Cardiac septum (tissue), 1 donor: Measurements from ENCODE around the gene ANKRD28. TPM values are rescaled to one million over a fixed set of nuclear protein-coding genes. Genes with fewer than 3 reads are reported as not detected.

ENCODE experiments used
- DNase-seq: peaks from one replicate; pipeline ENCODE4 v3.0.0-alpha.2; 2020; ENCODE audit warnings: low spot score
- intact Hi-C: fragments of 100-400 bp; cut with DNase I; formaldehyde crosslinking; loops from one replicate; pipeline ENCODE4 v1.14.0; 2022
- total RNA-seq: library from RNA; stranded (reverse); fragmentation: NEBNext Ultra II Directional; extraction: Animal tissue kit (Norgen Biotek cat#: 25700); gene quantifications from one replicate; pipeline ENCODE4 v1.2.1, GENCODE V29; 2021
- donor health status: DM: no; HTN: no; CAD: no.

The ANKRD28 gene
- total RNA-seq, 1 donor from 2014 or later, result 23.5 TPM

GRCh38 chr3:15683253-15683652 is 114.5 kb downstream of the ANKRD28 start:
- DNase-seq, result no peak
- intact Hi-C loops, result no loop called here

- DNase-seq, result no peak
- intact Hi-C loops, result no loop called here
These were observed 115.1 kb downstream of the ANKRD28 start for GRCh38 chr3:15682561-15683185.

GRCh38 chr3:15681668-15682067 is 116.1 kb downstream of the ANKRD28 start:
- intact Hi-C loops, result no loop called here
- DNase-seq, result no peak

GRCh38 chr3:15679306-15679705 is 118.5 kb downstream of the ANKRD28 start:
- no peak for DNase-seq
- intact Hi-C loops, result no loop called here

- intact Hi-C loops, result no loop called here
These were observed 121.5 kb downstream of the ANKRD28 start for GRCh38 chr3:15676259-15676658.

GRCh38 chr3:15673536-15673935 is 124.2 kb downstream of the ANKRD28 start:
- intact Hi-C loops, result no loop called here
- no peak for DNase-seq

More at GRCh38 chr3:15676259-15676658, 121.5 kb downstream of the ANKRD28 start:
- no peak for DNase-seq

- no peak for DNase-seq
- intact Hi-C loops, result no loop called here
These were observed 130.3 kb downstream of the ANKRD28 start for GRCh38 chr3:15667484-15667883.

- DNase-seq, result no peak
- intact Hi-C loops, result no loop called here
These were observed 131.5 kb downstream of the ANKRD28 start for GRCh38 chr3:15666277-15666676.

- intact Hi-C loops, result no loop called here
- DNase-seq, result no peak
These were observed 132.1 kb downstream of the ANKRD28 start for GRCh38 chr3:15665510-15666150.

- intact Hi-C loops, result no loop called here
- DNase-seq, result no peak
These were observed 133.6 kb downstream of the ANKRD28 start for GRCh38 chr3:15664144-15664543.

- no peak for DNase-seq
- intact Hi-C loops, result no loop called here
These were observed 137.5 kb downstream of the ANKRD28 start for GRCh38 chr3:15660055-15660935.

- intact Hi-C loops, result no loop called here
- DNase-seq, result no peak
These were observed 138.4 kb downstream of the ANKRD28 start for GRCh38 chr3:15659254-15659975.

GRCh38 chr3:15657016-15657415 is 140.8 kb downstream of the ANKRD28 start:
- intact Hi-C loops, result no loop called here
- no peak for DNase-seq

GRCh38 chr3:15656342-15656741 is 141.4 kb downstream of the ANKRD28 start:
- DNase-seq, result no peak
- intact Hi-C loops, result no loop called here

GRCh38 chr3:15654891-15655290 is 142.9 kb downstream of the ANKRD28 start:
- intact Hi-C loops, result no loop called here
- DNase-seq, result no peak

GRCh38 chr3:15654127-15654526 is 143.7 kb downstream of the ANKRD28 start:
- no peak for DNase-seq
- intact Hi-C loops, result no loop called here

GRCh38 chr3:15653321-15653720 is 144.5 kb downstream of the ANKRD28 start:
- intact Hi-C loops, result no loop called here
- no peak for DNase-seq

- no peak for DNase-seq
- intact Hi-C loops, result no loop called here
These were observed 146.4 kb downstream of the ANKRD28 start for GRCh38 chr3:15651396-15651795.

GRCh38 chr3:15649858-15650257 is 147.9 kb downstream of the ANKRD28 start:
- intact Hi-C loops, result loop anchor here (10.0 kb wide), 1 partner anchor 415 kb away; no protein-coding TSS in a partner anchor
- DNase-seq, result no peak

- DNase-seq, result no peak
- intact Hi-C loops, result loop anchor here (10.0 kb wide), 1 partner anchor 415 kb away; no protein-coding TSS in a partner anchor
These were observed 148.4 kb downstream of the ANKRD28 start for GRCh38 chr3:15649341-15649740.
